Mucosa of descending colon (tissue), 3 donors: Measurements from ENCODE around the gene ABCB11. TPM values are rescaled to one million over a fixed set of nuclear protein-coding genes. Genes with fewer than 3 reads are reported as not detected.

Experiments
- ATAC-seq: fragments of 200-7000 bp; cut with Tn5 transposase; one replicate; pipeline ENCODE4 v1.9.1; 2020; ENCODE audit warnings: mild to moderate bottlenecking, moderate library complexity
- DNase-seq, 3 donors: peaks; one replicate each; pipeline ENCODE4 v3.0.0-alpha.2; 2020
- H3K36me3 ChIP-seq: fragments of 200-600 bp; one replicate; pipeline ENCODE4 v1.8.0; 2021; ENCODE audit warnings: low read depth, mild to moderate bottlenecking
- H3K4me1 ChIP-seq: fragments of 200-600 bp; one replicate; pipeline ENCODE4 v1.8.0; 2021; ENCODE audit warnings: low read depth, mild to moderate bottlenecking
- H3K4me3 ChIP-seq: fragments of 200-600 bp; one replicate; pipeline ENCODE4 v1.8.0; 2021; ENCODE audit warnings: mild to moderate bottlenecking
- H3K9me3 ChIP-seq: fragments of 200-600 bp; one replicate; pipeline ENCODE4 v1.8.0; 2021; ENCODE audit warnings: mild to moderate bottlenecking
- intact Hi-C, 2 donors: fragments of 100-400 bp; cut with DNase I in 1 of 2; cut with micrococcal nuclease in 1 of 2; formaldehyde crosslinking; loops; one replicate each; pipeline versions ENCODE4 v1.11.0 to v1.11.1; 2022; cut with DNase I, micrococcal nuclease
- total RNA-seq, 3 donors: library from RNA; stranded (reverse); fragmentation: NEBNext Ultra II Directional in 2 of 3; extraction: Animal tissue kit (Norgen Biotek cat#: 25700) in 2 of 3; gene quantifications; one replicate each; pipeline versions ENCODE4 v1.2.1 to v1.2.4, GENCODE V29; 2021 to 2023
- TF ChIP-seq, protein P1 (sequence below): fragments of 200-600 bp; IDR thresholded peaks from one replicate; pipeline ENCODE4 v1.8.0; 2022; ENCODE audit warnings: antibody characterized with exemption, mild to moderate bottlenecking
- donor health status: DM: no; HTN: no; CAD: no; lungs with moderate emphysema.
- donor health status: DM: no; HTN: no; CAD: no.
- donor health status: DM: no; HTN: yes; CAD: no.

Gene ABCB11
- total RNA-seq, 3 donors from 2014 or later, result 1.2 to 21.7 (median 4.6) TPM

DNA sequence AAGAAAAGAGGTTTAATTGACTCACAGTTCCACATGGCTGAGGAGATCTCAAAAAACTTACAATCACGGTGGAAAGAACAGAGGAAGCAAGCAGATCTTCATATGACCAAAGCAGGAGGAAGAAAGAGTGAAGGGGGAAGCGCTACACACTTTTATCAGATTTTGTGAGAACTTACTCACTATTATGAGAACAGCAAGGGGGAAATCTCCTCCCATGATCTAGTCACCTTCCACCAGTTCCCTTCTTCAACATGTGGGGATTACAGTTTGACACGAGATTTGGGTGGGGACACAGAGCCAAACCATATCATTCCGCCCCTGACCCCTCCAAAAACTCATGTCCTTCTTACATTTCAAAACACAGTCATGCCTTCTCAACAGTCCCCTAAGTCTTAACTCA lies 75.8 kb downstream of the ABCB11 start:
- TF ChIP-seq, protein P1, sequence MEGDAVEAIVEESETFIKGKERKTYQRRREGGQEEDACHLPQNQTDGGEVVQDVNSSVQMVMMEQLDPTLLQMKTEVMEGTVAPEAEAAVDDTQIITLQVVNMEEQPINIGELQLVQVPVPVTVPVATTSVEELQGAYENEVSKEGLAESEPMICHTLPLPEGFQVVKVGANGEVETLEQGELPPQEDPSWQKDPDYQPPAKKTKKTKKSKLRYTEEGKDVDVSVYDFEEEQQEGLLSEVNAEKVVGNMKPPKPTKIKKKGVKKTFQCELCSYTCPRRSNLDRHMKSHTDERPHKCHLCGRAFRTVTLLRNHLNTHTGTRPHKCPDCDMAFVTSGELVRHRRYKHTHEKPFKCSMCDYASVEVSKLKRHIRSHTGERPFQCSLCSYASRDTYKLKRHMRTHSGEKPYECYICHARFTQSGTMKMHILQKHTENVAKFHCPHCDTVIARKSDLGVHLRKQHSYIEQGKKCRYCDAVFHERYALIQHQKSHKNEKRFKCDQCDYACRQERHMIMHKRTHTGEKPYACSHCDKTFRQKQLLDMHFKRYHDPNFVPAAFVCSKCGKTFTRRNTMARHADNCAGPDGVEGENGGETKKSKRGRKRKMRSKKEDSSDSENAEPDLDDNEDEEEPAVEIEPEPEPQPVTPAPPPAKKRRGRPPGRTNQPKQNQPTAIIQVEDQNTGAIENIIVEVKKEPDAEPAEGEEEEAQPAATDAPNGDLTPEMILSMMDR, result no peak

DNA sequence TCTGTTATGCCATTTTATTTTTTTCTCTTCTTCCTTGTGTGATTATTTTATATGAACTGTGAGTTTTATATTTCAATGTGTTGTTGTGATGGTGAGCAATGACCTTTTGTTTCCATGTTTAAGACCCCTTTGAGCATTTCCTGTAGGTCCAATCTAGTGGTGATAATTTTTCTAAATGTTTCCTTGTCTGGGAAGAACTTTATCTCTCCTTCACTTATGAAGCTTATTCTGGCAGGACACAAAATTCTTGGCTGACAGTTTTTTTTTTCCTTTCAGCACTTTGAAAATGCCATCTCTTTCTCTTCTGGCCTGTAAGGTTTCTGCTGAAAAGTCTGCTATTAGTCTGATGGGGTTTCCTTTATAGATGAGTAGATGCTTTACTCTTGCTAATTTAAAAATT lies 76.9 kb downstream of the ABCB11 start:
- H3K9me3 ChIP-seq, result peaks cover 4% of the 10 kb centered on the region
- DNase-seq, result no peak
- intact Hi-C loops, result no loop called here

More for the DNA sequence above, 75.8 kb downstream of the ABCB11 start:
- peaks cover 4% of the 10 kb centered on the region for H3K9me3 ChIP-seq
- ATAC-seq, result no peak
- no peak overlapping the region for H3K4me3 ChIP-seq
- no peaks in the 10 kb centered on the region for H3K36me3 ChIP-seq
- no peaks in the 10 kb centered on the region for H3K4me1 ChIP-seq
- DNase-seq, result no peak
- intact Hi-C loops, result no loop called here

DNA sequence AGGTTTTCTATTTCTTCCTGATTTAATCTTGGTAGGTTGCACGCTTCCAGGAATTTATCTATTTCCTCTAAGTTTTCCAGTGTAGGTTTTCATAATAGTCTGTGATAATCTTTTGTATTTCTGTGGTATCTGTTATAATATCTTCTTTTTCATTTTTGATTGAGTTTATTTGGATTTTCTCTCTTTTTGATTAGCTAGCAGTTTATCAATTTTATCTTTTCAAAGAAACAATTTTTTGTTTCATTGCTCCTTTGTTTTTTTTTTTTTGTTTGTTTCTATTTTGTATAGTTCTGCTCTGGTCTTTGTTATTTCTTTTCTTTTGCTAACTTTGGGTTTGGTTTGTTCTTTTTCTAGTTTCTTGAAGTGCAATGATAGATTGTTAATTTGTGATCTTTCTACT lies 78.7 kb downstream of the ABCB11 start:
- no peak for ATAC-seq
- no peaks in the 10 kb centered on the region for H3K36me3 ChIP-seq
- intact Hi-C loops, result no loop called here
- no peak for DNase-seq
- H3K9me3 ChIP-seq, result peaks cover 4% of the 10 kb centered on the region
- H3K4me3 ChIP-seq, result no peak overlapping the region
- H3K4me1 ChIP-seq, result no peaks in the 10 kb centered on the region
- TF ChIP-seq, protein P1, result no peak

More for the DNA sequence above, 76.9 kb downstream of the ABCB11 start:
- Histone ChIP-seq H3K4me1 (no peaks in the 10 kb centered on the region), H3K4me3 (no peak overlapping the region), H3K36me3 (no peaks in the 10 kb centered on the region)
- no peak for ATAC-seq
- TF ChIP-seq, protein P1, result no peak

DNA sequence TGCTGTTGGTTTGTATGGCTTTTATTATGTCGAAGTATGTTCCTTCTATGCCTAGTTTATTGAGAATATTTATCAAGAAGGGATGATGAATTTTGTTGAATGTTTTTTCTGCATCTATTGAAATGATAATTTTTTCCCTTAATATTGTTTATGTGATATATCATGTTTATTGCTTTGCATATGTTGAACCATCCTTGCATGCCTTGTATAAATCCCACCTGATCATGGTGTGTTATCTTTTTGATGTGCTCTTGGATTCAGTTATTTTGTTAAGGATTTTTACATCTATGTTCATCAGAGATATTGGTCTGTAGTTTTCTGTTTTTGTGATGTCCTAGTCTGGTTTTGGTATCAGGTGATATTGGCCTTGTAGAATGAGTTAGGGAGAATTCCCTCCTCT lies 79.3 kb downstream of the ABCB11 start:
- TF ChIP-seq, protein P1, result no peak
- ATAC-seq, result no peak
- intact Hi-C loops, result no loop called here

DNA sequence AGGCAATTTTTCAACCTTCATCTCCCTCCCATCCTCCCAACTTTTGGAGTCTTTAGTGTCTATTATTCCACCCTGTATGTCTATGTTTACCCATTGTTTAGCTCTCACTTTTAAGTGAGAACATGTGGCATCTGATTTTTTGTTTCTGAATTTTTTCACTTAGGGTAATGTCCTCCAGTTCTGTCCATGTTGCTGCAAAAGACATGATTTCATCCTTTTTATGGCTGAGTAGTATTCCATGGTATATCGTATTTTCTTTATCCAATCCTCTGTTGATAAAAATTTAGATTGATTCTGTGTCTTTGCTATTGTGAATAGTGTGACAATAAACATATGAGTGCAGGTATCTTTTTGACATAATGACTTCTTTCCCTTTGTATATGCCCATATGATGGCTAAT lies 81.8 kb downstream of the ABCB11 start:
- TF ChIP-seq, protein P1, result no peak
- intact Hi-C loops, result no loop called here
- ATAC-seq (no peak), DNase-seq (no peak)
- H3K4me1 ChIP-seq, result no peaks in the 10 kb centered on the region
- no peak overlapping the region for H3K4me3 ChIP-seq
- H3K36me3 ChIP-seq, result no peaks in the 10 kb centered on the region
- peaks cover 4% of the 10 kb centered on the region for H3K9me3 ChIP-seq

More for the DNA sequence above, 79.3 kb downstream of the ABCB11 start:
- Histone ChIP-seq H3K9me3 (peaks cover 4% of the 10 kb centered on the region), H3K4me1 (no peaks in the 10 kb centered on the region), H3K4me3 (no peak overlapping the region), H3K36me3 (no peaks in the 10 kb centered on the region)
- DNase-seq, result no peak

DNA sequence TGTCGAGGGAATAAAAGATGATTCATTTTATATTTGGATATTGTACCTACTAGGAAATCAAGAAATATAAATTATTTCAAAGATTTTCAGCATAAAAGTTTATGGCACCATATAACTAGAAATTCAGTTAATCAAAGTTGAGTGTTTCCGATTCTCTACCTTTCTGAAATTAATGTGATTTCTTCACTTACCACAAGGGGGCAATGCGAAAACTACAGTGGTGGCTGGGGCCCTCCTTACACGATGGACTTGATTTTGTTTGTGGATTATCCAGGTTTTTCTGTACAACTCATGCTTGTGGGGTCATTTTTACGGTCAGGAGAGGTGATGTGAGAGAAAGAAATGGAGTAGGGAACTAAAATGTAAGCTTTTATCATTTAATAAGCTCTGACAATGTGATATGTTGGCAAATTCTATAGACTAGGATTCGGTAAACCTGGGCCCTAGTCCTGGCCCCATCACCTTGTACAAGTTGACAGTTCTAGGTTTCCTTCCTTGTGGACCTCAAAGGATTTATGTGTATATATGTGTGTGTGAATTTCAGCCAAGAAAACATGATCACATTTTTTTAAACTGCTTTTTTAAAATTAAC lies 82.4 kb downstream of the ABCB11 start:
- intact Hi-C loops, result no loop called here
- H3K4me3 ChIP-seq, result no peak overlapping the region
- H3K4me1 ChIP-seq, result no peaks in the 10 kb centered on the region
- H3K9me3 ChIP-seq, result peaks cover 4% of the 10 kb centered on the region
- TF ChIP-seq, protein P1, result peak; percentile 16
- DNase-seq (no peak), ATAC-seq (peak; percentile 48)
- H3K36me3 ChIP-seq, result no peaks in the 10 kb centered on the region
